Measurements from ENCODE around the gene PERCC1.

DNA sequence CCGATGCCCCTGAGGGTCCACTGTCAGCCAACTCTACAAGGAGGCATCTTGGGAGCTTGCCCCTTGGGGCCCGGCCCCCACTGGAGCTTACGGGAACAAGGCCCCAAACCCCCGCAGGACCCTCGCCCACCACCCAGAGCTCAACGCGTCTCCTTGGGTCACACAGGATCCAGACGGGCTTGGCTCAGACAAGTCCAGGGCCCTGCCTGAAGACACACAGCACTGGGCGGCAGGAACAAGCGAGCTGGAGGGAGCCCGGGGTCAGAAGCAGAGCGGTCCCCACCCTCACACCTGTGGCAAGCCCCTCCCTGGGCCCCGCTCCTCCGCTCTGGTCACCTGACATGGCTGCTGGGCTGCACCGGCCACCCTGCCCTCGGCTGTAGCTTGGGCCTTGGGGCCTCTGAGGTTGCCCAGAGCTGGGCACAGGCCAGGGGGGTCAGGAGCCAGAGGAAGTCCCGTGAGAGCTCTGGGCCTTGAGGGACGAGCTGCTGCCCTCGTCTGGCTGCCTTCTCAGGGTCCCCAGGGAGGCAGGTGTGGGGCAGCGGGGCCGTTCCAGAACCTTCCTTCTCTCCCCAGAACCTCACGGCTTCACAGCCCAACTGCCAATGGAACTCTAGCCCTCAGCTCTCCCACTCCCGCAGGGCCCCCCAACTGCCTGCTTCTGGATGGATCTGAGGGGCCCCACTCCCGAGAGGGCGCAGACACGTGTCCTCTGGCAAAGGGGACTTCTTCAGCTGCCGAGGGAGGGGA is 13.3 kb downstream of the PERCC1 start, which contains the start of gene CCDC154:
- no peak for TF ChIP-seq POLR2AphosphoS5 (IDR thresholded peaks at IDR 0.05)
- TF ChIP-seq, protein P1, sequence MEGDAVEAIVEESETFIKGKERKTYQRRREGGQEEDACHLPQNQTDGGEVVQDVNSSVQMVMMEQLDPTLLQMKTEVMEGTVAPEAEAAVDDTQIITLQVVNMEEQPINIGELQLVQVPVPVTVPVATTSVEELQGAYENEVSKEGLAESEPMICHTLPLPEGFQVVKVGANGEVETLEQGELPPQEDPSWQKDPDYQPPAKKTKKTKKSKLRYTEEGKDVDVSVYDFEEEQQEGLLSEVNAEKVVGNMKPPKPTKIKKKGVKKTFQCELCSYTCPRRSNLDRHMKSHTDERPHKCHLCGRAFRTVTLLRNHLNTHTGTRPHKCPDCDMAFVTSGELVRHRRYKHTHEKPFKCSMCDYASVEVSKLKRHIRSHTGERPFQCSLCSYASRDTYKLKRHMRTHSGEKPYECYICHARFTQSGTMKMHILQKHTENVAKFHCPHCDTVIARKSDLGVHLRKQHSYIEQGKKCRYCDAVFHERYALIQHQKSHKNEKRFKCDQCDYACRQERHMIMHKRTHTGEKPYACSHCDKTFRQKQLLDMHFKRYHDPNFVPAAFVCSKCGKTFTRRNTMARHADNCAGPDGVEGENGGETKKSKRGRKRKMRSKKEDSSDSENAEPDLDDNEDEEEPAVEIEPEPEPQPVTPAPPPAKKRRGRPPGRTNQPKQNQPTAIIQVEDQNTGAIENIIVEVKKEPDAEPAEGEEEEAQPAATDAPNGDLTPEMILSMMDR (IDR thresholded peaks at IDR 0.05) = no peak
